LNCaP clone FGC (cell line): ENCODE results near the gene ANO4.
"Not testable (repeated sequence)": the region's sequence is repeated elsewhere in the genome, so short reads cannot be mapped to it uniquely, and the experiment has no call there.

Source experiments
- DNase-seq: peaks from one replicate; pipeline ENCODE4 v3.0.0-alpha.2; 2011; ENCODE audit warnings: low read depth
- H3K4me3 ChIP-seq: 2 replicates; pipeline ENCODE4 v1.5.1; 2011; ENCODE audit warnings: mild to moderate bottlenecking, low read depth, low read length, control low read depth
- TF ChIP-seq, protein P1 (sequence below): IDR thresholded peaks from 2 replicates; pipeline ENCODE4 v1.5.1; 2012; ENCODE audit warnings: mild to moderate bottlenecking; ENCODE audit not compliant: control insufficient read depth, insufficient read depth; ENCODE audit errors: extremely low read depth

Gene ANO4

DNA sequence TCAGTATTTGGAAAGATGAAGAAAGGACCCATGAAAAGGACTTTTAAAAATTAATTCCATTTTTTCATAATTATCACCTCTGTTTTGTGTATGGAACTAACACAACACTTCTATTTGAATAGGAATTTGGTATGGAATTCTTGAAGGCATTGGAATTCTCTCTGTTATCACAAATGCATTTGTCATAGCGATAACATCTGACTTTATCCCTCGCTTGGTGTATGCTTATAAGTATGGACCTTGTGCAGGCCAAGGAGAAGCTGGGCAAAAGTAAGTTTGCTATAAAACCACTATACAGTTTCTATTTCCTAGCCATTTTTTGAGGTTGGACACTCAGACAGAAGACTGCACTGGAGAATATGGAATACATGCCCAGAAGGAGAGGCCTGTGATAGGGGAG is 316.9 kb downstream of the ANO4 start:
- TF ChIP-seq, protein P1, sequence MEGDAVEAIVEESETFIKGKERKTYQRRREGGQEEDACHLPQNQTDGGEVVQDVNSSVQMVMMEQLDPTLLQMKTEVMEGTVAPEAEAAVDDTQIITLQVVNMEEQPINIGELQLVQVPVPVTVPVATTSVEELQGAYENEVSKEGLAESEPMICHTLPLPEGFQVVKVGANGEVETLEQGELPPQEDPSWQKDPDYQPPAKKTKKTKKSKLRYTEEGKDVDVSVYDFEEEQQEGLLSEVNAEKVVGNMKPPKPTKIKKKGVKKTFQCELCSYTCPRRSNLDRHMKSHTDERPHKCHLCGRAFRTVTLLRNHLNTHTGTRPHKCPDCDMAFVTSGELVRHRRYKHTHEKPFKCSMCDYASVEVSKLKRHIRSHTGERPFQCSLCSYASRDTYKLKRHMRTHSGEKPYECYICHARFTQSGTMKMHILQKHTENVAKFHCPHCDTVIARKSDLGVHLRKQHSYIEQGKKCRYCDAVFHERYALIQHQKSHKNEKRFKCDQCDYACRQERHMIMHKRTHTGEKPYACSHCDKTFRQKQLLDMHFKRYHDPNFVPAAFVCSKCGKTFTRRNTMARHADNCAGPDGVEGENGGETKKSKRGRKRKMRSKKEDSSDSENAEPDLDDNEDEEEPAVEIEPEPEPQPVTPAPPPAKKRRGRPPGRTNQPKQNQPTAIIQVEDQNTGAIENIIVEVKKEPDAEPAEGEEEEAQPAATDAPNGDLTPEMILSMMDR: no peak
- H3K4me3 ChIP-seq: no peak overlapping the region

DNA sequence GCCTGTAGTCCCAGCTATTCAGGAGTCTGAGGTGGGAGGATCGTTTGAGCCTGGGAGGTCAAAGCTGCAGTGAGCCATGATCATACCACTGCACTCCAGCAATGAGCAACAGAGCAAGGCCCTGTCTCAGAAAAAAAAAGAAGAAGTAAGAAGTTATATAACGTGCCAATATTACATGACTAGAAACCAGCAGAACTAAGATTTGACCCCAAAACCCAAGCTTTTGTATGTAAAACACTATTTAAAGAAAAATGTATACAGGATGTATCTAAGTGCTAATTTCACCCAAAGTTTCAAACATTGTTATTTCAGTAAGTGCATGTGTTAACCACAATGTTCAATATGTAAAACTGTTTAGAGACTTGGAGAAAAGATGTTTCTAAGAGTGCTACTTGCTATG is 320.8 kb downstream of the ANO4 start:
- DNase-seq: no peak
- TF ChIP-seq, protein P1: no peak
- no peak overlapping the region for H3K4me3 ChIP-seq

More for the DNA sequence above, 316.9 kb downstream of the ANO4 start:
- DNase-seq: no peak

DNA sequence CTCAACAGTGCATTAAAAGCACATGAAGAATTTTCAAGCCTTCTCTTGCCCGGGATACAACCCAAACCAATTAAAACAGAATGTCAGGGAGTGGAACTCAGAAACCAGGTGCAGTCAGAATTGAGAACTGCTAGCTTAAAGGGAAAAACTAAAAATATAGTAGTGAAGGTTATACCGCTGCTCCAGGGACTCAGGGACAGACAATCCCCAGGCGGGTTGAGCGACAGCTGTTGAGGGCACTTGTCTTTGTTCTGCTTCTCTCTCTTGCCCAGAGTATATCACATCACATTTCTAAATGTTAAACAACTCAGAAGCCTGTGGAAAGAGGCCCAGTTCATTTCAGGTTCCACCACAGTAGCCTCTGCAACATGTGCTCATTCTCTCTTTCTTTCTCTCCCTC is 322.3 kb downstream of the ANO4 start:
- H3K4me3 ChIP-seq: no peak overlapping the region
- DNase-seq: no peak
- TF ChIP-seq, protein P1: no peak

DNA sequence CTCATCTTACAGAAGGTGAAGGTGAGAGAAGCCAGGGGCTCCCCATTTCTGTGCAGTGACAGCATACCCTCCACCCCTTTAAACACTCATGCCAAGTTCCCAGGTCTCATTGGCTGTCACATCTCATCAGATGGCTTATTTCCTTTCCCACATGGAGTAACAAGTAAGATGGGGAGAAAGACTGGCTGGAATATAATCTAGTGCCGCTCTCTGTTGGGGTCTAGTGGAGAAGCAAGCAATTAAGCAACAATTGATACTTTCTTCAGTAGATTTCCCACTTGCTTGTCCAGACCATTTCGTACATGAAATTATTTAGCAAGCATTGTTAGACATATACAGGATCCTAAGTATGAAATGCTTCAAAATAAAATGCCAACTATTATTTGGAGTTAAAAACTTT is 323.3 kb downstream of the ANO4 start:
- TF ChIP-seq, protein P1: 0 out of 2 replicates have a peak, but pooled peaks have one; percentile 2
- H3K4me3 ChIP-seq: no peak overlapping the region
- DNase-seq: no peak

DNA sequence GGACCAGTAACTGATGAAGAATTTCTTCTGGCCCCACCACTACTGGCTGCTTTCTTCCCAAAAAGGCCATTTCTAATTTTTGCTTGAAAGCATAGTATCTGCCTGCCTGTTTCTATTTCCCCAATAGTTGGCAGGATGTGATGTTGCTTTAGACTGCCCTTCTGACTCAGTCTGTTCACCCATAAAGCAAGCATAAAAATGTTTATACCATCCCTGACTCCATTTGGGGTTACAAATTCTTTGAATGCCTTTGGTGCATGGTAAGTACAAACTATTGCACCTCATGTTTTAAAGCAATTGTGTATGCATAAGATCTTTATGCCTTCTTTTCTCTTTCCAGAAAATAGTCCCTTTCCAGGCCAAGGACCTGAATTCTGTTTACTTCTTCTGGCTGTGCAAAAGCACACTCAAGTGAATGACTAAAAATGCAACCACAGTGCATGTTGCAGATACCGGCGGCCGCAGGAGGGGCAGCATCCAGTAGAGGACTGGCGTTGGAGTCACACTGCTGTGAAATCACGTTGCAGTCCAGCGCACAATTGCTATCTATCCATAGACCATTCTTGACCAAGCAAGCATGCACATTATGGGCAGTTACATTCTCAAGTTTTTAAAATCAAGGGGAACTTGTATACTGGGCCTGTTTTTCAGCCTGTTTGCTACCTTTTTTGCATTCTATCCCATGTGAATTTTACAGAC is 333.1 kb downstream of the ANO4 start:
- no peak for DNase-seq
- H3K4me3 ChIP-seq: no peak overlapping the region
- TF ChIP-seq, protein P1: no peak

DNA sequence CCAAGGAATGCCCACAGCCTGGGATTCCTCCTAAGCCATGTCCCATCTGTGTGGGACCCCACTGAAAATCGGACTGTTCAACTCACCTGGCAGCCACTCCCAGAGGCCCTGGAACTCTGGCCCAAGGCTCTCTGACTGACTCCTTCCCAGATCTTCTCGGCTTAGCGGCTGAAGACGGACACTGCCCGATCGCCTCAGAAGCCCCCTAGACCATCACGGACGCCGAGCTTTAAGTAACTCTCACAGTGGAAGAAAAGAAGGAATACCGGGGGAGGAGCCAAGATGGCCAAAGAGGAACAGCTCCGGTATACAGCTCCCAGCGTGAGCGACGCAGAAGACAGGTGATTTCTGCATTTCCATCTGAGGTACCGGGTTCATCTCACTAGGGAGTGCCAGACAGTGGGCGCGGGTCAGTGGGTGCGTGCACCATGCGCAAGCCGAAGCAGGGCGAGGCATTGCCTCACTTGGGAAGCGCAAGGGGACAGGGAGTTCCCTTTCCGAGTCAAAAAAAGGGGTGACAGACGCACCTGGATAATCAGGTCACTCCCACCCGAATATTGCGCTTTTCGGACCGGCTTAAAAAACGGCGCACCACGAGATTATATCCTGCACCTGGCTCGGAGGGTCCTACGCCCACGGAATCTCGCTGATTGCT is 351.3 kb downstream of the ANO4 start:
- H3K4me3 ChIP-seq, DNase-seq: not testable (repeated sequence)

DNA sequence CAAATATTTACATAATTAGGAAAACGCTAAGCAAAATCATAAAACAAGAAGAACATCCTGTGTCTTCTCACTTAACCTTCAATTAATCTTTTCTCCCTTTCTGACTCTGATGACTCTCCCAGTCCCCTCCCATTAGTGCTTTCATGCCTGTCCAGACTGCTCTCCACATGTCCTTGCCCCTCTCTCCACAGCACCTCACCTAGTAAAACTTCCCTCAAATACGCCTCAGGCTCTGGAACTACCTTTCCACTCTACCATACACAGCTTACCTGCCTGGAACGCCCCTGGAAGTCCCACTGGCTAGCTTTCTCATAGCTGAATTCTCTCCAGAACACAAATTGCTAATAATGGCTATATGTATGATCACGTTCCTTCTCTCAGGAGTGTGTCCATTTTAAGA is 370.7 kb downstream of the ANO4 start:
- no peak for DNase-seq
- no peak overlapping the region for H3K4me3 ChIP-seq
- TF ChIP-seq, protein P1: no peak
